ENCODE data around the gene KCNJ16. TPM values are rescaled to one million over a fixed set of nuclear protein-coding genes. Genes with fewer than 3 reads are reported as not detected.
A peak's percentile ranks its signal among the peaks of the same experiment; 100 is the strongest.

The KCNJ16 gene
- total RNA-seq, 2 experiments from 2014 or later: not detected

DNA sequence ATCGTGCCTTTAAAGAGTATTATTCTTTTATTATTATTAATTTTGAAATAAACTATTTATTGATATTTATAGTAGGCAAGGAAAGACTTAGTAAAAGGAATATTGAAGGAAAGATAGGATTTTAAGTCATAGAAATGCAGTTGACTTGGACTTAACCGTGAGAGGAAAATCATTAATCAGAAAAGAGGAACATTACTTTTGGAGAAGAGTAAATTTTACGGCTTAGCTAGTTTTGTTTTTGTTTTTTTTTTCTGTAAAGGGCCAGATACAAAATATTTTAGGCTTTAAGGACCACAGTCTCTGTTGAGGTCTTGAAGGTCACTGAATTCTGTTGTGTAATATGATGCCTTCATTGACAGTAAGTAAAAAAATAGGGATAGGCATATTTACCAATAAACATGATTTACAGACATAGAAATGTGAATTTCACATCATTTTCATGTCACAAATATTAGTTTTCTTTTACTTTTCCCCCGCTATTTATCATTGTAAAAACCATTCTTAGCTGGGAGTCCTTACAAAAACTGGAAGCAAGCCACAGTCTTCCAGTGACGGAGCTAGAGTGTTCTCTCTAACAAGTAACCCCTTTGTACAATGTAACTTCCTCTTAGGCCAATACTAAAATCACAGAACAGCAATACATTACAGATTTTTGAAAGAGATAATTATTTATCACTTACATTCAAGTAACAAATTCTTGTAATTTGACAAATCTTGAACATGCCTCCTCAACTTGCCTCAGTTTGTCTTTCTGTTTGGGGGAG, 2.3 kb upstream of the KCNJ16 start:
- H3K36me3 Mint-ChIP-seq (ENCODE audit: low read depth): no peaks in the 10 kb centered on the region
- ChIA-PET CTCF (no interaction called here), POLR2A (no interaction called here)
- Histone ChIP-seq H3K4me3 (ENCODE audit: low read length) (no peak overlapping the region), H3K4me1 (ENCODE audit: insufficient read depth, low read length) (no peaks in the 10 kb centered on the region), H3K9me3 (ENCODE audit: control insufficient read depth in 1 of 2, insufficient read depth in 1 of 2, low read length in 2 of 2) (no peaks in the 10 kb centered on the region), H3K27me3 (ENCODE audit: control insufficient read depth in 1 of 2, insufficient read depth in 2 of 2, low read length in 2 of 2) (no peaks in the 10 kb centered on the region), H3K27ac (ENCODE audit: low read depth in 1 of 2, low read length in 2 of 2) (no peak overlapping the region), H3K36me3 (ENCODE audit: insufficient read depth, low read length) (no peaks in the 10 kb centered on the region)
- H3K4me1 Mint-ChIP-seq (ENCODE audit: low read depth): no peaks in the 10 kb centered on the region
- ATAC-seq (ENCODE audit: poor library complexity): no peak
- H3K27me3 Mint-ChIP-seq: no peaks in the 10 kb centered on the region
- no peaks in the 10 kb centered on the region for H3K9me3 Mint-ChIP-seq
- H3K27ac Mint-ChIP-seq: no peak overlapping the region
- intact Hi-C loops (cut with DNase I, micrococcal nuclease): loop anchor here in 1 of 2 experiments (10.0 kb wide), 1 partner anchor 58 kb away; no protein-coding TSS in a partner anchor
- peak in 1 of 14 experiments; percentile 3 for DNase-seq
- TF ChIP-seq CTCF (IDR thresholded peaks at IDR 0.05): no peak
- H3K4me3 Mint-ChIP-seq: no peak overlapping the region

DNA sequence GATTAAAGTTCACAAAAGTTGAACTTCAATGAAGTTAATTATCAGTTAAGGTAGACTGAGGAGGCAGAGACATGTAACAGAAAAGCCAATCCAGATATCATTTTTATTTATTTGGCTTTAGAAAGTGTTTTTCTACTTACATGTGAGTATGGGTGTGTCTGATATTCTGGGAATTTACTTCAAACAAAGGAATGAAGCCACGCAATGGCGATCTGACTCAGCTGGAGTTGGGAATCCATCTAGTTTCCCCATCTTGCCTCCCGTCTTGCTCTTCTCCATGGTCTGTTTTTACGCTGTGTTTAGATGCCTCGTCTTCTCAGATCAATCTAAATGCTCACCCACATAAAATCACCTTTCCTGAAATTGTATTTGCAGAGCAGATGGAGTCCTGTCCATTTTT, 1.7 kb upstream of the KCNJ16 start:
- CTCF ChIA-PET: no interaction called here
- no peak for TF ChIP-seq CTCF (IDR thresholded peaks at IDR 0.05)
- Histone ChIP-seq H3K27me3 (ENCODE audit: control insufficient read depth in 1 of 2, insufficient read depth in 2 of 2, low read length in 2 of 2) (no peaks in the 10 kb centered on the region), H3K36me3 (ENCODE audit: insufficient read depth, low read length) (no peaks in the 10 kb centered on the region), H3K4me3 (ENCODE audit: low read length) (no peak overlapping the region), H3K4me1 (ENCODE audit: insufficient read depth, low read length) (no peaks in the 10 kb centered on the region), H3K9me3 (ENCODE audit: control insufficient read depth in 1 of 2, insufficient read depth in 1 of 2, low read length in 2 of 2) (no peaks in the 10 kb centered on the region), H3K27ac (ENCODE audit: low read depth in 1 of 2, low read length in 2 of 2) (no peak overlapping the region)
- Mint-ChIP-seq H3K27me3 (no peaks in the 10 kb centered on the region), H3K4me3 (no peak overlapping the region), H3K36me3 (ENCODE audit: low read depth) (no peaks in the 10 kb centered on the region), H3K4me1 (ENCODE audit: low read depth) (no peaks in the 10 kb centered on the region), H3K9me3 (no peaks in the 10 kb centered on the region), H3K27ac (no peak overlapping the region)
- POLR2A ChIA-PET: no interaction called here
- intact Hi-C loops (cut with DNase I, micrococcal nuclease): loop anchor here in 1 of 2 experiments (10.0 kb wide), 1 partner anchor 59 kb away; no protein-coding TSS in a partner anchor
- no peak for ATAC-seq (ENCODE audit: poor library complexity)
- DNase-seq: no peak

DNA sequence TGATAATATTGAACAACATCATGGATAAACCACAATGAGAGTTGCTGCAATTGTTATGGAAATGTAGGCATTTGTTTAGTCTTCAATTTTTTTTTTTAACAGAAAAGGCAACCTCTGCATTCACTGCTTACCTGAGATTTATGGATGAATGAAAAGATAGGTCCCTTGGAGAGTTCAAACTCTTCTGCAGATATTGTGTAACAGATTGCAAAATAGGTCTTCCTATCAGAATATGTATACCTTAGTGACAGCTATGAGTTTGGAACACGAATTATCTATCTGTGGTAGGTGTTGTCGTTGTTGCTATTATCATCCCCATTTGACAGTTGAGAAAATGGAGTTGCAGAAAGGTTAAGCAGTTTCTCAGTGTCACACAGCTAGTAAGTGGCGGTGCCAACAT, 1.2 kb upstream of the KCNJ16 start:
- DNase-seq: no peak
- no peak overlapping the region for H3K4me3 ChIP-seq (ENCODE audit: low read length)
- CTCF ChIA-PET: no interaction called here
- H3K36me3 ChIP-seq (ENCODE audit: insufficient read depth, low read length): no peaks in the 10 kb centered on the region
- Mint-ChIP-seq H3K9me3 (no peaks in the 10 kb centered on the region), H3K36me3 (ENCODE audit: low read depth) (no peaks in the 10 kb centered on the region), H3K4me1 (ENCODE audit: low read depth) (no peaks in the 10 kb centered on the region), H3K27me3 (no peaks in the 10 kb centered on the region), H3K4me3 (no peak overlapping the region), H3K27ac (no peak overlapping the region)
- intact Hi-C loops (cut with DNase I, micrococcal nuclease): loop anchor here in 1 of 2 experiments (10.0 kb wide), 1 partner anchor 59 kb away; no protein-coding TSS in a partner anchor
- POLR2A ChIA-PET: no interaction called here
- H3K4me1 ChIP-seq (ENCODE audit: insufficient read depth, low read length): no peaks in the 10 kb centered on the region
- no peak for TF ChIP-seq CTCF (IDR thresholded peaks at IDR 0.05)
- ATAC-seq (ENCODE audit: poor library complexity): no peak
- no peaks in the 10 kb centered on the region for H3K27me3 ChIP-seq (ENCODE audit: control insufficient read depth in 1 of 2, insufficient read depth in 2 of 2, low read length in 2 of 2)
- no peak overlapping the region for H3K27ac ChIP-seq (ENCODE audit: low read depth in 1 of 2, low read length in 2 of 2)
- no peaks in the 10 kb centered on the region for H3K9me3 ChIP-seq (ENCODE audit: control insufficient read depth in 1 of 2, insufficient read depth in 1 of 2, low read length in 2 of 2)

All from CD4-positive, alpha-beta T cell (primary cell).